ENCODE results near the gene PDPN.

DNA sequence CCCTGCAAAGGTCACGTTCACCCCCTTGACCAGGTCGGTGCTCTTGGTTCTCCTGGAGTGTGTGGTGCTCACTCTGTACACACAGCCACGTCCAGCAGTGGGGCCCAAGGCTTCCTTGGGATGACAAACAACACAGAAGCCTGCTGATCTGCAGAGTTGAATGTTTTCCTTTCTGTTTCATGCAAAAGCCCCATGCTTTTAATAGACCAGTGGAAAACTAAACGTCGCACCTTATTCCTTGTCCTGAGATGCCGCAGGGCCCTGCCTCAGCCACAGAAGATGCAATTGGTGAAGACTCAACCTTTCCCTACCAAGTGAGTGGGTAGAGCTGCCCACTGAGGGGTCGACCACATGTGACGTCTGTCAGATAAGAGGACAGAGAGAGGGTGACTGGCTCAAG, 5.8 kb upstream of the PDPN start:
- TF ChIP-seq, protein P1, sequence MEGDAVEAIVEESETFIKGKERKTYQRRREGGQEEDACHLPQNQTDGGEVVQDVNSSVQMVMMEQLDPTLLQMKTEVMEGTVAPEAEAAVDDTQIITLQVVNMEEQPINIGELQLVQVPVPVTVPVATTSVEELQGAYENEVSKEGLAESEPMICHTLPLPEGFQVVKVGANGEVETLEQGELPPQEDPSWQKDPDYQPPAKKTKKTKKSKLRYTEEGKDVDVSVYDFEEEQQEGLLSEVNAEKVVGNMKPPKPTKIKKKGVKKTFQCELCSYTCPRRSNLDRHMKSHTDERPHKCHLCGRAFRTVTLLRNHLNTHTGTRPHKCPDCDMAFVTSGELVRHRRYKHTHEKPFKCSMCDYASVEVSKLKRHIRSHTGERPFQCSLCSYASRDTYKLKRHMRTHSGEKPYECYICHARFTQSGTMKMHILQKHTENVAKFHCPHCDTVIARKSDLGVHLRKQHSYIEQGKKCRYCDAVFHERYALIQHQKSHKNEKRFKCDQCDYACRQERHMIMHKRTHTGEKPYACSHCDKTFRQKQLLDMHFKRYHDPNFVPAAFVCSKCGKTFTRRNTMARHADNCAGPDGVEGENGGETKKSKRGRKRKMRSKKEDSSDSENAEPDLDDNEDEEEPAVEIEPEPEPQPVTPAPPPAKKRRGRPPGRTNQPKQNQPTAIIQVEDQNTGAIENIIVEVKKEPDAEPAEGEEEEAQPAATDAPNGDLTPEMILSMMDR (conservative IDR thresholded peaks at IDR 0.05; ENCODE audit: low read depth in 2 of 2), result no peak
- TF ChIP-seq EZH2 (IDR thresholded peaks at IDR 0.05; ENCODE audit: low read depth, unreplicated experiment) (no peak), CREB1 (CRISPR knock-in tag; IDR thresholded peaks at IDR 0.05; ENCODE audit: low read depth) (no peak), POLR2AphosphoS5 (IDR thresholded peaks at IDR 0.05; ENCODE audit: low read depth) (no peak), STAT1 (IDR thresholded peaks at IDR 0.05; ENCODE audit: unreplicated experiment) (no peak), NANOG (IDR thresholded peaks at IDR 0.05; ENCODE audit: borderline replicate concordance) (no peak), EZH2phosphoT487 (IDR thresholded peaks at IDR 0.05; ENCODE audit: unreplicated experiment) (no peak), JUNB (IDR thresholded peaks at IDR 0.05; ENCODE audit: unreplicated experiment) (no peak), ZNF331 (CRISPR knock-in tag; IDR thresholded peaks at IDR 0.05; ENCODE audit: low read depth) (no peak), ZNF114 (CRISPR knock-in tag; IDR thresholded peaks at IDR 0.05) (no peak)
- TF ChIP-seq, protein P2, sequence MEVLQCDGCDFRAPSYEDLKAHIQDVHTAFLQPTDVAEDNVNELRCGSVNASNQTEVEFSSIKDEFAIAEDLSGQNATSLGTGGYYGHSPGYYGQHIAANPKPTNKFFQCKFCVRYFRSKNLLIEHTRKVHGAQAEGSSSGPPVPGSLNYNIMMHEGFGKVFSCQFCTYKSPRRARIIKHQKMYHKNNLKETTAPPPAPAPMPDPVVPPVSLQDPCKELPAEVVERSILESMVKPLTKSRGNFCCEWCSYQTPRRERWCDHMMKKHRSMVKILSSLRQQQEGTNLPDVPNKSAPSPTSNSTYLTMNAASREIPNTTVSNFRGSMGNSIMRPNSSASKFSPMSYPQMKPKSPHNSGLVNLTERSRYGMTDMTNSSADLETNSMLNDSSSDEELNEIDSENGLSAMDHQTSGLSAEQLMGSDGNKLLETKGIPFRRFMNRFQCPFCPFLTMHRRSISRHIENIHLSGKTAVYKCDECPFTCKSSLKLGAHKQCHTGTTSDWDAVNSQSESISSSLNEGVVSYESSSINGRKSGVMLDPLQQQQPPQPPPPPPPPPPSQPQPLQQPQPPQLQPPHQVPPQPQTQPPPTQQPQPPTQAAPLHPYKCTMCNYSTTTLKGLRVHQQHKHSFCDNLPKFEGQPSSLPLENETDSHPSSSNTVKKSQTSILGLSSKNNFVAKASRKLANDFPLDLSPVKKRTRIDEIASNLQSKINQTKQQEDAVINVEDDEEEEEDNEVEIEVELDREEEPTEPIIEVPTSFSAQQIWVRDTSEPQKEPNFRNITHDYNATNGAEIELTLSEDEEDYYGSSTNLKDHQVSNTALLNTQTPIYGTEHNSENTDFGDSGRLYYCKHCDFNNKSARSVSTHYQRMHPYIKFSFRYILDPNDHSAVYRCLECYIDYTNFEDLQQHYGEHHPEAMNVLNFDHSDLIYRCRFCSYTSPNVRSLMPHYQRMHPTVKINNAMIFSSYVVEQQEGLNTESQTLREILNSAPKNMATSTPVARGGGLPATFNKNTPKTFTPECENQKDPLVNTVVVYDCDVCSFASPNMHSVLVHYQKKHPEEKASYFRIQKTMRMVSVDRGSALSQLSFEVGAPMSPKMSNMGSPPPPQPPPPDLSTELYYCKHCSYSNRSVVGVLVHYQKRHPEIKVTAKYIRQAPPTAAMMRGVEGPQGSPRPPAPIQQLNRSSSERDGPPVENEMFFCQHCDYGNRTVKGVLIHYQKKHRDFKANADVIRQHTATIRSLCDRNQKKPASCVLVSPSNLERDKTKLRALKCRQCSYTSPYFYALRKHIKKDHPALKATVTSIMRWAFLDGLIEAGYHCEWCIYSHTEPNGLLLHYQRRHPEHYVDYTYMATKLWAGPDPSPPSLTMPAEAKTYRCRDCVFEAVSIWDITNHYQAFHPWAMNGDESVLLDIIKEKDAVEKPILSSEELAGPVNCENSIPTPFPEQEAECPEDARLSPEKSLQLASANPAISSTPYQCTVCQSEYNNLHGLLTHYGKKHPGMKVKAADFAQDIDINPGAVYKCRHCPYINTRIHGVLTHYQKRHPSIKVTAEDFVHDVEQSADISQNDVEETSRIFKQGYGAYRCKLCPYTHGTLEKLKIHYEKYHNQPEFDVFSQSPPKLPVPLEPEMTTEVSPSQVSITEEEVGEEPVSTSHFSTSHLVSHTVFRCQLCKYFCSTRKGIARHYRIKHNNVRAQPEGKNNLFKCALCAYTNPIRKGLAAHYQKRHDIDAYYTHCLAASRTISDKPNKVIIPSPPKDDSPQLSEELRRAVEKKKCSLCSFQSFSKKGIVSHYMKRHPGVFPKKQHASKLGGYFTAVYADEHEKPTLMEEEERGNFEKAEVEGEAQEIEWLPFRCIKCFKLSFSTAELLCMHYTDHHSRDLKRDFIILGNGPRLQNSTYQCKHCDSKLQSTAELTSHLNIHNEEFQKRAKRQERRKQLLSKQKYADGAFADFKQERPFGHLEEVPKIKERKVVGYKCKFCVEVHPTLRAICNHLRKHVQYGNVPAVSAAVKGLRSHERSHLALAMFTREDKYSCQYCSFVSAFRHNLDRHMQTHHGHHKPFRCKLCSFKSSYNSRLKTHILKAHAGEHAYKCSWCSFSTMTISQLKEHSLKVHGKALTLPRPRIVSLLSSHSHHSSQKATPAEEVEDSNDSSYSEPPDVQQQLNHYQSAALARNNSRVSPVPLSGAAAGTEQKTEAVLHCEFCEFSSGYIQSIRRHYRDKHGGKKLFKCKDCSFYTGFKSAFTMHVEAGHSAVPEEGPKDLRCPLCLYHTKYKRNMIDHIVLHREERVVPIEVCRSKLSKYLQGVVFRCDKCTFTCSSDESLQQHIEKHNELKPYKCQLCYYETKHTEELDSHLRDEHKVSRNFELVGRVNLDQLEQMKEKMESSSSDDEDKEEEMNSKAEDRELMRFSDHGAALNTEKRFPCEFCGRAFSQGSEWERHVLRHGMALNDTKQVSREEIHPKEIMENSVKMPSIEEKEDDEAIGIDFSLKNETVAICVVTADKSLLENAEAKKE (CRISPR knock-in tag; IDR thresholded peaks at IDR 0.05), result no peak

All from GM23338 (cell line).